Mucosa of rectum (tissue), 2 donors: ENCODE data around the gene WARS2.

Experiments used
- H3K27ac ChIP-seq, 2 donors: one replicate each; pipeline ENCODE4 v1.7.0; 2013; ENCODE audit warnings: inconsistent platforms in 2 of 2, low read depth in 2 of 2, low read length in 2 of 2
- H3K27me3 ChIP-seq, 2 donors: one replicate each; pipeline ENCODE4 v1.7.0; 2013; ENCODE audit warnings: low read length in 2 of 2; ENCODE audit not compliant: control insufficient read depth in 2 of 2, insufficient read depth in 2 of 2
- H3K36me3 ChIP-seq, 2 donors: one replicate each; pipeline ENCODE4 v1.7.0; 2013; ENCODE audit warnings: low read length in 2 of 2; ENCODE audit not compliant: control insufficient read depth in 2 of 2, insufficient read depth in 2 of 2
- H3K4me1 ChIP-seq, 2 donors: one replicate each; pipeline ENCODE4 v1.7.0; 2013; ENCODE audit warnings: low read length in 2 of 2, mild to moderate bottlenecking in 1 of 2; ENCODE audit not compliant: control insufficient read depth in 2 of 2, insufficient read depth in 2 of 2
- H3K4me3 ChIP-seq, 2 donors: one replicate each; pipeline ENCODE4 v1.7.0; 2013; ENCODE audit warnings: low read length in 2 of 2
- H3K9ac ChIP-seq, 2 donors: one replicate each; pipeline ENCODE4 v1.7.0; 2013; ENCODE audit warnings: low read length in 2 of 2, low read depth in 1 of 2, mild to moderate bottlenecking in 1 of 2
- H3K9me3 ChIP-seq, 2 donors: one replicate each; pipeline ENCODE4 v1.7.0; 2013; ENCODE audit warnings: low read length in 2 of 2; ENCODE audit not compliant: control insufficient read depth in 2 of 2
- donor health status: healthy.
- donor health status: Normal muscosa, but diverticular disease.

The WARS2 gene

DNA sequence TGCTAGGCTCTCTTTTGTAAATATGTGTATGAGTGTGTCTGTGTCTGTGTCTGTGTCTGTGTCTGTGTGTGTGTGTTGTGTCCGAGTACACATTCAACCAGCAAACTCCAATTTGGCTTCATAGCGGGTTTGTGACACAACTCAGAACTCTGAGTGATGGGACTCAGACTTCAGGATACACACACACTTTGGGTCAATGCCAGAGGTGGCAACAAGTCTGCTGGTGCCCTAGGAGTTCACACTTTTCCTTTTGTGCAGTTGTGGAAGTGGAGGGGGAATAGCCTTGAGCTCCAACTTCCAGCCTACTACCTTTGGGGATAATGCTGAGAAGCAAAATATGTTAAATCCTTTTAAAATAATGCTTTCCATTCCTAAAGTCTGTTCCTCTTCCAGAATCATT is 135.7 kb downstream of the WARS2 start:
- H3K4me3 ChIP-seq = no peak overlapping the region
- peaks cover 0 to 2% of the 10 kb centered on the region in 2 donors for H3K9me3 ChIP-seq
- H3K36me3 ChIP-seq = no peaks in the 10 kb centered on the region
- H3K4me1 ChIP-seq = peaks cover 0 to 4% of the 10 kb centered on the region in 2 donors
- H3K9ac ChIP-seq = no peak overlapping the region
- peaks cover 66 to 70% of the 10 kb centered on the region in 2 donors for H3K27me3 ChIP-seq
- H3K27ac ChIP-seq = no peak overlapping the region

- H3K36me3 ChIP-seq = no peaks in the 10 kb centered on the region
- peaks cover 0 to 2% of the 10 kb centered on the region in 2 donors for H3K9me3 ChIP-seq
- no peak overlapping the region for H3K4me3 ChIP-seq
- H3K27ac ChIP-seq = no peak overlapping the region
- H3K27me3 ChIP-seq = peaks cover 70 to 72% of the 10 kb centered on the region in 2 donors
- H3K4me1 ChIP-seq = peaks cover 0 to 4% of the 10 kb centered on the region in 2 donors
- no peak overlapping the region for H3K9ac ChIP-seq
These were observed 136.3 kb downstream of the WARS2 start for GRCh38 chr1:119004129-119004527.

DNA sequence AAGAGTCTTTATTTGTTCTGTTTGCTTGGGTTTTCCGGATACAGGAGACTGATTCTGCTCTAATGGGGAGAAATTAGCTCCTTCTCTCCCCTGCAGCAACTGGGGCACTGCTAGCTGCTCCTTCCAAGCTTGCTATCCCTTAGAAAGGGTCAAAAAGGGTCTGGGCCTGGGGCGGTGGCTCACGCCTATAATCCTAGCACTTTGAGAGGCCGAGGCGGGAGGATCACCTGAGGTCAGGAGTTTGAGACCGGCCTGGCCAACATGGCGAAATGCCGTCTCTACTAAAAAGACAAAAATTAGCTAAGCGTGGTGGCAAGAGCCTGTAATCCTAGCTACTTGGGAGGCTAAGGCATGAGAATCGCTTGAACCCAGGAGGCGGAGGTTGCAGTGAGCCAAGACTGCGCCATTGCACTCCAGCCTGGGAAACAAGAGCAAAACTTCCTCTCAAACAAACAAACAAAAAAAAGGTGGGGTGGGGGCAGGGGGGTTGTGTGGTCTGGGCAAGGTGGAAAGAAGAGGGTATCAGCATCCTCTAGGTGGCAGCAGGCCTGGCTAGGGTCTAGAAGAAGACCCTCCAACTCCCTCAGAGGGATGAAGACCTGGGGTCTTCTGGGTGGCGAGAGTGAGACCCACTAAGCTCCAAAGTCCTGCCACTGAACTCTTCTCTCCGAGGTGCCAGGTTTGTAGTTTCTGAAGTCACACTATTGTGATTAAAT is 136.9 kb downstream of the WARS2 start:
- peaks cover 73 to 75% of the 10 kb centered on the region in 2 donors for H3K27me3 ChIP-seq
- H3K9me3 ChIP-seq = peaks cover 0 to 2% of the 10 kb centered on the region in 2 donors
- H3K9ac ChIP-seq = no peak overlapping the region
- no peaks in the 10 kb centered on the region for H3K36me3 ChIP-seq
- no peak overlapping the region for H3K27ac ChIP-seq
- no peak overlapping the region for H3K4me3 ChIP-seq
- H3K4me1 ChIP-seq = peaks cover 0 to 4% of the 10 kb centered on the region in 2 donors

- Histone ChIP-seq H3K27ac (no peak overlapping the region), H3K9me3 (peaks cover 0 to 2% of the 10 kb centered on the region in 2 donors), H3K27me3 (peaks cover 71 to 73% of the 10 kb centered on the region in 2 donors), H3K4me1 (no peaks in the 10 kb centered on the region), H3K36me3 (no peaks in the 10 kb centered on the region), H3K9ac (no peak overlapping the region), H3K4me3 (no peak overlapping the region)
These were observed 138.3 kb downstream of the WARS2 start for GRCh38 chr1:119002028-119002686.

DNA sequence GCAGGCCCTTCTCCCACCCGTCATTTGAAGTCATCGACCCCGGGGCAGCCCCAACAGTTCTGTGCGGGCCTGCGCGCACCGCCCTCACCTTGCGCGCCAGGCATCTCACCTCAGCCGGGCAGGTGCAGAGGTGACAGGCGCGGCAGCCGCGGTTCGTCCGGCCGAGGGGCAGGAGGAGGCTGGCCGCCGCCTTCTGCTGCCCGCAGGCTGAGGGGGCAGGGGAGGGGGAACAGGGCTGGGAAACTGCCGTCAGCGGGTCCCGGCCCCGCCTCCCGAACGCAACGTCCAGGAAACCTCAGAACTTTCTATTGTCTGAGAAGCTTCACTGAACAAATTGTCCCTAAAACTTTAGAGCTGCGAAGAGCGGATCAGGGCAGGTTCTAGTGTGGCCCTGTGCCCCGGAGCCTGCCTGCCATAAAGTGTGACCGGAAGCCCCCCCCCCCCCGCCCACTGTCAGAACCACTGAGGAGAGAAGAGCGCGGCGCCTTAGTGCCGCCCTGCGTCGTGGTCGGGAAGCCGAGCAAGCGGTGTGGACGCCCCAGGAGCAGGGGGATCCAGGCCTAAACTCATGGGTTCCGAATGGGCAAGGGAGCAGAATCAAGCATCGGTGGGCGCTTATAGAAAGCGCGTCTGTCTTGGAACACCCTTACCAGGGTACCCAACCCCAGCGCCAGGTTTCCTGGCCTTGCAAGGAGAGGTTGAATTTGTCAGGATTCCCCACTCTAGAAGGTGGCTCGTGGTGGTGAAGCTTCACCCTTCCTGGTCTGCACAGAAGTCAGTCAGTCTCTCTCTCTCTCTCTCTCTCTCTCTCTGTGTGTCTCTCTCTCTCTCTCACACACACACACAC is 139.0 kb downstream of the WARS2 start:
- Histone ChIP-seq H3K36me3 (no peaks in the 10 kb centered on the region), H3K27ac (no peak overlapping the region), H3K9me3 (peaks cover 0 to 3% of the 10 kb centered on the region in 2 donors), H3K4me1 (no peaks in the 10 kb centered on the region), H3K4me3 (no peak overlapping the region), H3K9ac (no peak overlapping the region), H3K27me3 (peaks cover 69 to 76% of the 10 kb centered on the region in 2 donors)

GRCh38 chr1:119000371-119001180 is 139.9 kb downstream of the WARS2 start:
- Histone ChIP-seq H3K4me3 (no peak overlapping the region), H3K9ac (no peak overlapping the region), H3K27me3 (peaks cover 67 to 76% of the 10 kb centered on the region in 2 donors), H3K36me3 (no peaks in the 10 kb centered on the region), H3K27ac (no peak overlapping the region), H3K4me1 (no peaks in the 10 kb centered on the region), H3K9me3 (peaks cover 0 to 4% of the 10 kb centered on the region in 2 donors)

DNA sequence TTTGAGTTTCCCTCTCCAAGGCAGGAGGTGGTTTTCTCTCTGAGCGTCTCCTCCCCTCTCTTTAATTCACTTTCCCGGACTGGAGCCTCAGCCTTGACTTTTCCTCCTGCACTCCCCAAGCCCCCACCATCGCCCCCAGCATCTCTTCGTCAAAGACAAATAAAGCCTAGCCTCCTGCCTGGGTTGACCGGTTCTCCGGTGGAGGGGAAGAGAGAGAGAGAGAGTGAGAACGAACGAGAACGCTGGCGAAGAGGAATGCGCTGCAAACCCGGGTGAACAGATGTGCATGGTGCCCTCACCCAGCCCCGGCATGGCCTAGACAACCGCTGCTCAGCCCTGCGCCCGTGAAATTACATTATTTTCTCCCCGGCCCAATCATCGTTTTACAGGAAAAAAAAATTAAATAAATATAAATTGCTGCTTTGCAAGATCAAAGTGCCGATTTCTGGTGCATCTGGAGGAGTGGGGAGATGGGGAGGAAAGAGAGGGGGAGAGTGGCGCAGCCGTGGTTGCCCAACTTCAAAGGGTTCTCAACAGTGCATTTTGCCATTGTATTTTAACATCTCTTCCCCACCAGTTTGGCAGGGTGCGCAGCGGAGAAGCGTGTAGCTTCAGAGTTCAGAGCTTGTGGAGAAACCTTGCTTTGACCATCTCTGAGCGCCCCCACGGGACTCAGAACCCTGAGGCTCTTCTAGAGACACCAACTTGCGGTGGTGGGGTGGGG is 140.9 kb downstream of the WARS2 start:
- H3K9me3 ChIP-seq = peaks cover 0 to 4% of the 10 kb centered on the region in 2 donors
- H3K4me1 ChIP-seq = no peaks in the 10 kb centered on the region
- no peaks in the 10 kb centered on the region for H3K36me3 ChIP-seq
- H3K27me3 ChIP-seq = peaks cover 72% of the 10 kb centered on the region in 2 donors
- no peak overlapping the region for H3K9ac ChIP-seq
- H3K4me3 ChIP-seq = no peak overlapping the region
- H3K27ac ChIP-seq = no peak overlapping the region

DNA sequence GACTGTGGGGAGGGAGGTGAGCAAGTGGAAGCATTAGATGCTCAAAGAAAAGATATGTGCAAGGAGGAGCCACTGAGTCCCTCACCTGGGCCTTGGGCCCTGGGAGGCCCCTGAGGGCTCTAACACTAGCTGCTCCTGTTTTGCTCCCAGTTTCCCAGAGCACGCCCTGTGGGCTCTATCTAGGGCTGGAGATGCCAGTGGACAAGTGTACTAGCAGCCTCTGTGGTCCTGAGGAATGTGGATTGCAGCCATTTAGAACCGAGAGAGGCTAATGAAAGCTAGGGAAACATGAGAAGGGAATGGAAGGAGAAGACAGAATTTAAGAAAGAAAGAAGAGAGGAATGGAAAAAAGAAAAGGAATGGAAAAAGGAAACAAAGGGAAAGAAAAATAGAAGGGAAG is 142.3 kb downstream of the WARS2 start:
- no peak overlapping the region for H3K9ac ChIP-seq
- H3K27me3 ChIP-seq = peaks cover 77 to 79% of the 10 kb centered on the region in 2 donors
- H3K36me3 ChIP-seq = no peaks in the 10 kb centered on the region
- H3K27ac ChIP-seq = no peak overlapping the region
- no peak overlapping the region for H3K4me3 ChIP-seq
- H3K4me1 ChIP-seq = no peaks in the 10 kb centered on the region
- peaks cover 0 to 2% of the 10 kb centered on the region in 2 donors for H3K9me3 ChIP-seq

DNA sequence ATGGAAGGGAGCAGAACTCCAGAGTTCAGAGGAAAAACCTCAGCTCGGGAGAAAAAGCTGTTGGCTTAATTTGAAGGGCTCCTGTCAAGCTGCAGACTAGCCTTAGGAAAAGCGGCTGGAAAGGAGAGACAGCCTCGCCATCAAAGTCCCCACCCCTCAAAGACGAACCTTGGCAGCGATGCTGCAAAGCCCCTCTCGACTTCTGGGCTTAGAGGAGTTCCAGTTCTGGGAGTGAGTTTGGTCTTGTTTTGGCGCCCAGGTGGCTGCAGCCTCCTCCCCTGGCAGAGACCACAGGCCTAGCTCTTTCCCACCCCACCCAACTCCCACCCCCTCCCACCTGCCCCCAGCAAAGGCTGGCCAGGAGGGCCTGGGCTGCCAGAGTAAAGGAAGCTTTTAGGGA is 143.2 kb downstream of the WARS2 start:
- Histone ChIP-seq H3K36me3 (no peaks in the 10 kb centered on the region), H3K27me3 (peaks cover 77% of the 10 kb centered on the region in 2 donors), H3K9ac (no peak overlapping the region), H3K4me3 (no peak overlapping the region), H3K9me3 (peaks cover 0 to 2% of the 10 kb centered on the region in 2 donors), H3K27ac (no peak overlapping the region), H3K4me1 (no peaks in the 10 kb centered on the region)
